Measurements from ENCODE around the gene B3GALT5.

The B3GALT5 gene

GRCh38 chr21:39599191-39599970 is 13.4 kb upstream of the B3GALT5 start:
- Histone ChIP-seq H3K4me2 (ENCODE audit: insufficient read depth, low read length) (no peak overlapping the region), H3K9me3 (ENCODE audit: insufficient read depth, low read length, severe bottlenecking) (no peaks in the 10 kb centered on the region), H3K36me3 (ENCODE audit: insufficient read depth, low read length) (no peaks in the 10 kb centered on the region), H3K27me3 (ENCODE audit: insufficient read depth, low read length, poor library complexity) (peaks cover 11% of the 10 kb centered on the region), H3K4me3 (ENCODE audit: low read depth in 1 of 2, low read length in 2 of 2) (no peak overlapping the region), H3K79me2 (ENCODE audit: insufficient read depth, low read length) (no peaks in the 10 kb centered on the region), H3K4me1 (ENCODE audit: insufficient read depth, low read length) (no peaks in the 10 kb centered on the region), H3K27ac (ENCODE audit: low read length) (no peak overlapping the region), H4K20me1 (ENCODE audit: insufficient read depth, low read length) (no peaks in the 10 kb centered on the region), H2AFZ (ENCODE audit: low read depth, low read length) (no peak overlapping the region), H3K9ac (ENCODE audit: low read depth, low read length) (no peak overlapping the region)
- ATAC-seq (ENCODE audit: insufficient read depth, low read depth) (no peak), DNase-seq (no peak)
- TF ChIP-seq CTCF (IDR thresholded peaks at IDR 0.05; ENCODE audit: borderline replicate concordance, extremely low read depth, low read length, poor library complexity, severe bottlenecking) (no peak), EZH2 (IDR thresholded peaks at IDR 0.05; ENCODE audit: borderline replicate concordance, low read depth, low read length, severe bottlenecking) (no peak)

- H3K36me3 ChIP-seq (ENCODE audit: insufficient read depth, low read length), result no peaks in the 10 kb centered on the region
- H4K20me1 ChIP-seq (ENCODE audit: insufficient read depth, low read length), result no peaks in the 10 kb centered on the region
- H3K4me1 ChIP-seq (ENCODE audit: insufficient read depth, low read length), result no peaks in the 10 kb centered on the region
- no peaks in the 10 kb centered on the region for H3K9me3 ChIP-seq (ENCODE audit: insufficient read depth, low read length, severe bottlenecking)
- DNase-seq (no peak), ATAC-seq (ENCODE audit: insufficient read depth, low read depth) (no peak)
- H3K4me2 ChIP-seq (ENCODE audit: insufficient read depth, low read length), result no peak overlapping the region
- no peak overlapping the region for H3K9ac ChIP-seq (ENCODE audit: low read depth, low read length)
- no peak overlapping the region for H2AFZ ChIP-seq (ENCODE audit: low read depth, low read length)
- no peak overlapping the region for H3K27ac ChIP-seq (ENCODE audit: low read length)
- TF ChIP-seq CTCF (IDR thresholded peaks at IDR 0.05; ENCODE audit: borderline replicate concordance, extremely low read depth, low read length, poor library complexity, severe bottlenecking) (no peak), EZH2 (IDR thresholded peaks at IDR 0.05; ENCODE audit: borderline replicate concordance, low read depth, low read length, severe bottlenecking) (no peak)
- no peaks in the 10 kb centered on the region for H3K79me2 ChIP-seq (ENCODE audit: insufficient read depth, low read length)
- peaks cover 11% of the 10 kb centered on the region for H3K27me3 ChIP-seq (ENCODE audit: insufficient read depth, low read length, poor library complexity)
- H3K4me3 ChIP-seq (ENCODE audit: low read depth in 1 of 2, low read length in 2 of 2), result no peak overlapping the region
Observed at GRCh38 chr21:39601187-39601928, 11.4 kb upstream of the B3GALT5 start.

GRCh38 chr21:39602076-39602689 is 10.6 kb upstream of the B3GALT5 start:
- Histone ChIP-seq H3K36me3 (ENCODE audit: insufficient read depth, low read length) (no peaks in the 10 kb centered on the region), H3K27ac (ENCODE audit: low read length) (no peak overlapping the region), H3K4me3 (ENCODE audit: low read depth in 1 of 2, low read length in 2 of 2) (no peak overlapping the region), H3K4me2 (ENCODE audit: insufficient read depth, low read length) (no peak overlapping the region), H3K79me2 (ENCODE audit: insufficient read depth, low read length) (no peaks in the 10 kb centered on the region), H3K27me3 (ENCODE audit: insufficient read depth, low read length, poor library complexity) (peaks cover 11% of the 10 kb centered on the region), H3K9ac (ENCODE audit: low read depth, low read length) (no peak overlapping the region), H3K4me1 (ENCODE audit: insufficient read depth, low read length) (no peaks in the 10 kb centered on the region), H2AFZ (ENCODE audit: low read depth, low read length) (no peak overlapping the region), H4K20me1 (ENCODE audit: insufficient read depth, low read length) (no peaks in the 10 kb centered on the region), H3K9me3 (ENCODE audit: insufficient read depth, low read length, severe bottlenecking) (no peaks in the 10 kb centered on the region)
- ATAC-seq (ENCODE audit: insufficient read depth, low read depth) (no peak), DNase-seq (no peak)
- TF ChIP-seq EZH2 (IDR thresholded peaks at IDR 0.05; ENCODE audit: borderline replicate concordance, low read depth, low read length, severe bottlenecking), result no peak
- no peak for TF ChIP-seq CTCF (IDR thresholded peaks at IDR 0.05; ENCODE audit: borderline replicate concordance, extremely low read depth, low read length, poor library complexity, severe bottlenecking)

Measured in DND-41 (cell line).